IMR-90 (cell line): ENCODE measurements around the gene WSB2. TPM values are rescaled to one million over a fixed set of nuclear protein-coding genes. Genes with fewer than 3 reads are reported as not detected.

Experiments
- ATAC-seq: fragments of 200-7000 bp; cut with Tn5 transposase; 2 replicates; pipeline ENCODE4 v1.9.1; 2020; ENCODE audit warnings: low read depth, mild to moderate bottlenecking, moderate library complexity
- BruUV-seq: library from RNA; stranded (reverse); fragments of 400-500 nt; replicated peaks from 2 replicates; lab custom pipeline; 2021; lab: Mats Ljungman, UMichigan
- CTCF ChIA-PET: fragments of 300-600 bp; formaldehyde crosslinking; extraction: SDS; loops from one replicate; lab custom pipeline; 2021; ENCODE audit warnings: antibody characterized with exemption; lab: Yijun Ruan, JAX
- POLR2A ChIA-PET: fragments of 300-600 bp; sonication (Branson Sonifier 250); formaldehyde crosslinking; loops from one replicate; lab custom pipeline; 2022; ENCODE audit warnings: antibody characterized with exemption; ENCODE audit not compliant: unreplicated experiment; lab: Charles Lee
- DNase-seq: peaks from one replicate; pipeline ENCODE4 v3.0.0; 2013
- H2AFZ ChIP-seq: replicated peaks from 2 replicates; pipeline ENCODE3; 2013; ENCODE audit warnings: low read length, mild to moderate bottlenecking; ENCODE audit not compliant: poor library complexity
- H2AK5ac ChIP-seq: 2 replicates; pipeline ENCODE4 v1.6.1; 2013; ENCODE audit warnings: low read depth, low read length, inconsistent platforms
- H2AK9ac ChIP-seq: replicated peaks from 2 replicates; pipeline ENCODE3; 2013; ENCODE audit warnings: mild to moderate bottlenecking, low read depth, low read length, moderate library complexity; ENCODE audit not compliant: poor library complexity
- H2BK120ac ChIP-seq: 2 replicates; pipeline ENCODE4 v1.6.1; 2013; ENCODE audit warnings: low read depth, low read length, inconsistent platforms
- H2BK15ac ChIP-seq: 3 replicates; pipeline ENCODE4 v1.6.1; 2013; ENCODE audit warnings: low read depth, low read length, inconsistent platforms
- H2BK20ac ChIP-seq: 2 replicates; pipeline ENCODE4 v1.6.1; 2013; ENCODE audit warnings: low read depth, mild to moderate bottlenecking, inconsistent platforms, low read length, moderate library complexity
- H2BK5ac ChIP-seq: 2 replicates; pipeline ENCODE4 v1.6.1; 2013; ENCODE audit warnings: mild to moderate bottlenecking, low read depth, low read length, inconsistent platforms; ENCODE audit not compliant: poor library complexity, severe bottlenecking
- H3K14ac ChIP-seq: replicated peaks from 2 replicates; pipeline ENCODE4 v1.6.1; 2013; ENCODE audit warnings: low read depth, low read length, inconsistent platforms
- H3K18ac ChIP-seq: 2 replicates; pipeline ENCODE4 v1.6.1; 2013; ENCODE audit warnings: low read depth, low read length, control low read depth
- H3K23ac ChIP-seq: 2 replicates; pipeline ENCODE4 v1.6.1; 2013; ENCODE audit warnings: low read depth, low read length, inconsistent platforms
- H3K27ac ChIP-seq: 2 replicates; pipeline ENCODE4 v1.5.1; 2013; ENCODE audit warnings: mild to moderate bottlenecking, control low read depth, low read length; ENCODE audit not compliant: insufficient read depth
- H3K27me3 ChIP-seq: 2 replicates; pipeline ENCODE4 v1.6.1; 2013; ENCODE audit warnings: low read length; ENCODE audit not compliant: control insufficient read depth, insufficient read depth
- H3K36me3 ChIP-seq: 2 replicates; pipeline ENCODE4 v1.6.1; 2013; ENCODE audit warnings: low read length, mixed read lengths; ENCODE audit not compliant: control insufficient read depth, insufficient read depth
- H3K4ac ChIP-seq: 2 replicates; pipeline ENCODE4 v1.6.1; 2013; ENCODE audit warnings: low read depth, low read length, inconsistent platforms
- H3K4me1 ChIP-seq: 2 replicates; pipeline ENCODE4 v1.6.1; 2013; ENCODE audit warnings: low read length, mixed read lengths; ENCODE audit not compliant: control insufficient read depth, insufficient read depth
- H3K4me2 ChIP-seq: 2 replicates; pipeline ENCODE4 v1.6.1; 2013; ENCODE audit warnings: low read depth, mild to moderate bottlenecking, control low read depth, low read length, moderate library complexity
- H3K4me3 ChIP-seq: 2 replicates; pipeline ENCODE4 v1.5.1; 2013; ENCODE audit warnings: low read depth, mild to moderate bottlenecking, control low read depth, low read length, moderate library complexity; ENCODE audit not compliant: insufficient read depth
- H3K56ac ChIP-seq: 2 replicates; pipeline ENCODE4 v1.6.1; 2013; ENCODE audit warnings: low read length, inconsistent platforms; ENCODE audit not compliant: insufficient read depth; ENCODE audit errors: extremely low read depth
- H3K79me1 ChIP-seq, 2 experiments: 2 replicates each; pipeline ENCODE4 v1.6.1; 2013; ENCODE audit warnings: low read length in 2 of 2, inconsistent platforms in 1 of 2, low read depth in 1 of 2
- H3K9ac ChIP-seq: 2 replicates; pipeline ENCODE4 v1.6.1; 2013; ENCODE audit warnings: low read depth, low read length, control low read depth
- H3K9me1 ChIP-seq: 2 replicates; pipeline ENCODE4 v1.6.1; 2013; ENCODE audit warnings: low read length, inconsistent platforms; ENCODE audit not compliant: insufficient read depth
- H3K9me3 ChIP-seq: 2 replicates; pipeline ENCODE4 v1.6.1; 2013; ENCODE audit warnings: low read length; ENCODE audit not compliant: control insufficient read depth, insufficient read depth
- H4K20me1 ChIP-seq: 2 replicates; pipeline ENCODE4 v1.6.1; 2013; ENCODE audit warnings: low read length, inconsistent platforms; ENCODE audit not compliant: insufficient read depth
- H4K5ac ChIP-seq: 2 replicates; pipeline ENCODE4 v1.6.1; 2013; ENCODE audit warnings: mild to moderate bottlenecking, low read depth, low read length, control low read depth
- H4K8ac ChIP-seq, 2 experiments: 2 replicates each; pipeline ENCODE4 v1.6.1; 2013; ENCODE audit warnings: low read depth in 2 of 2, low read length in 2 of 2, control low read depth in 1 of 2, inconsistent platforms in 1 of 2
- H4K91ac ChIP-seq: 2 replicates; pipeline ENCODE4 v1.6.1; 2013; ENCODE audit warnings: low read depth, low read length, inconsistent platforms; ENCODE audit not compliant: insufficient read depth
- BHLHE40 ChIP-seq: fragments of 150-350 bp; IDR thresholded peaks from 2 replicates; pipeline ENCODE4 v1.6.1; 2016; ENCODE audit warnings: mild to moderate bottlenecking, low read depth, low read length
- CEBPB ChIP-seq: IDR thresholded peaks from 2 replicates; pipeline ENCODE4 v1.6.1; 2012; ENCODE audit warnings: low read depth, low read length, improper control_type of control experiment
- CHD1 ChIP-seq: IDR thresholded peaks from 2 replicates; pipeline ENCODE4 v1.6.1; 2012; ENCODE audit warnings: low read depth, low read length, improper control_type of control experiment
- ELK1 ChIP-seq: fragments of 150-350 bp; IDR thresholded peaks from 2 replicates; pipeline ENCODE4 v1.6.1; 2016; ENCODE audit warnings: low read depth, mild to moderate bottlenecking, low read length, moderate library complexity, borderline replicate concordance
- FOS ChIP-seq: fragments of 150-350 bp; IDR thresholded peaks from 2 replicates; pipeline ENCODE4 v1.6.1; 2016; ENCODE audit warnings: low read depth, low read length
- MAFK ChIP-seq: IDR thresholded peaks from 2 replicates; pipeline ENCODE4 v1.6.1; 2012; ENCODE audit warnings: low read depth, low read length, improper control_type of control experiment
- MAZ ChIP-seq: IDR thresholded peaks from 2 replicates; pipeline ENCODE4 v1.6.1; 2012; ENCODE audit warnings: low read depth, mild to moderate bottlenecking, low read length, improper control_type of control experiment, moderate library complexity, borderline replicate concordance
- MXI1 ChIP-seq: IDR thresholded peaks from 2 replicates; pipeline ENCODE4 v1.6.1; 2012; ENCODE audit warnings: low read depth, mild to moderate bottlenecking, low read length, moderate library complexity, borderline replicate concordance
- NFE2L2 ChIP-seq: fragments of 150-350 bp; IDR thresholded peaks from 2 replicates; pipeline ENCODE4 v1.6.1; 2016; ENCODE audit warnings: low read depth, mild to moderate bottlenecking, low read length
- POLR2A ChIP-seq: IDR thresholded peaks from 2 replicates; pipeline ENCODE4 v1.6.1; 2012; ENCODE audit warnings: mild to moderate bottlenecking, low read depth, low read length
- RAD21 ChIP-seq: IDR thresholded peaks from 2 replicates; pipeline ENCODE4 v1.6.1; 2012; ENCODE audit warnings: low read length, improper control_type of control experiment
- RCOR1 ChIP-seq: IDR thresholded peaks from 2 replicates; pipeline ENCODE4 v1.6.1; 2012; ENCODE audit warnings: mild to moderate bottlenecking, low read length, improper control_type of control experiment; ENCODE audit not compliant: insufficient replicate concordance
- RFX5 ChIP-seq: IDR thresholded peaks from 2 replicates; pipeline ENCODE4 v1.8.0; 2012; ENCODE audit warnings: low read depth, mild to moderate bottlenecking, low read length, moderate library complexity
- SMC3 ChIP-seq: fragments of 150-350 bp; IDR thresholded peaks from 2 replicates; pipeline ENCODE4 v1.6.1; 2016; ENCODE audit warnings: low read depth, mild to moderate bottlenecking, antibody characterized with exemption, low read length, moderate library complexity
- WGBS, 2 experiments: methylation state at CpG; one replicate each; pipeline versions ENCODE4 v1.1.5 to v1.1.7; 2013; ENCODE audit warnings: missing lambda C conversion rate in 2 of 2; ENCODE audit not compliant: insufficient read length in 1 of 2; ENCODE audit errors: extremely low coverage in 2 of 2; 5-methylcytosine and 5-hydroxymethylcytosine counted together
- dilution Hi-C: fragments of 300-500 bp; cut with HindIII; formaldehyde crosslinking; loops from one replicate; pipeline ENCODE4 v1.14.3; 2018; ENCODE audit warnings: low sequenced_read_pairs; ENCODE audit not compliant: unreplicated experiment
- in situ Hi-C: fragments of 300-500 bp; cut with MboI; formaldehyde crosslinking; loops from 3 replicates; pipeline ENCODE4 v1.14.3; 2019; ENCODE audit warnings: low sequenced_read_pairs, inconsistent platforms, mixed read lengths
- intact Hi-C: fragments of 100-400 bp; cut with micrococcal nuclease; formaldehyde crosslinking; loops from 2 replicates; pipeline ENCODE4 v1.10.0; 2022
- polyA plus RNA-seq, 3 experiments: library from polyadenylated mRNA; depleted of rRNA; stranded (reverse); fragments of >200 nt; gene quantifications; 2 replicates each; pipeline ENCODE4 v1.2.3, GENCODE V29; 2012; ENCODE audit warnings: low replicate concordance in 1 of 3
- total RNA-seq: library from RNA; depleted of rRNA; stranded (reverse); fragments of >200 nt; gene quantifications from 2 replicates; pipeline ENCODE4 v1.2.3, GENCODE V29; 2012
- TF ChIP-seq, protein P1 (sequence below): conservative IDR thresholded peaks from 2 replicates; pipeline ENCODE4 v1.5.1; 2012; ENCODE audit warnings: mild to moderate bottlenecking, low read depth, low read length, improper control_type of control experiment
- TF ChIP-seq, protein P2 (sequence below): fragments of 150-350 bp; IDR thresholded peaks from 2 replicates; pipeline ENCODE4 v1.6.1; 2017; ENCODE audit warnings: mild to moderate bottlenecking, antibody characterized with exemption, low read length, low read depth

WSB2 gene
- total and polyA plus RNA-seq, 2 of the 4 experiments (the other 2 are of a cell fraction) = 92.8 to 180 TPM

GRCh38 chr12:117998719-117999118 is 62.3 kb downstream of the WSB2 start:
- Histone ChIP-seq H3K27me3 (no peaks in the 10 kb centered on the region), H2BK120ac (no peak overlapping the region), H2AK5ac (no peak overlapping the region), H2BK15ac (no peak overlapping the region), H4K8ac (no peak overlapping the region), H3K9ac (no peak overlapping the region), H3K4me2 (no peak overlapping the region), H3K23ac (no peak overlapping the region), H3K18ac (no peak overlapping the region), H3K14ac (no peak overlapping the region), H2AK9ac (no peak overlapping the region), H3K36me3 (no peaks in the 10 kb centered on the region), H3K9me1 (no peaks in the 10 kb centered on the region), H4K91ac (no peak overlapping the region), H4K20me1 (no peaks in the 10 kb centered on the region), H3K27ac (no peak overlapping the region), H3K4me1 (no peaks in the 10 kb centered on the region), H2BK20ac (no peak overlapping the region), H2AFZ (no peak overlapping the region), H3K4me3 (no peak overlapping the region), H3K56ac (no peak overlapping the region), H3K4ac (no peak overlapping the region), H3K79me1 (no peaks in the 10 kb centered on the region), H2BK5ac (no peak overlapping the region), H4K5ac (no peak overlapping the region), H3K9me3 (no peaks in the 10 kb centered on the region)
- no TSS peak for BruUV-seq
- TF ChIP-seq RFX5 (no peak), MXI1 (no peak), NFE2L2 (no peak), SMC3 (no peak), RCOR1 (no peak), MAFK (no peak), CEBPB (no peak), ELK1 (no peak), CHD1 (no peak), BHLHE40 (no peak), RAD21 (no peak), MAZ (no peak), FOS (no peak), POLR2A (no peak)
- TF ChIP-seq, protein P1, sequence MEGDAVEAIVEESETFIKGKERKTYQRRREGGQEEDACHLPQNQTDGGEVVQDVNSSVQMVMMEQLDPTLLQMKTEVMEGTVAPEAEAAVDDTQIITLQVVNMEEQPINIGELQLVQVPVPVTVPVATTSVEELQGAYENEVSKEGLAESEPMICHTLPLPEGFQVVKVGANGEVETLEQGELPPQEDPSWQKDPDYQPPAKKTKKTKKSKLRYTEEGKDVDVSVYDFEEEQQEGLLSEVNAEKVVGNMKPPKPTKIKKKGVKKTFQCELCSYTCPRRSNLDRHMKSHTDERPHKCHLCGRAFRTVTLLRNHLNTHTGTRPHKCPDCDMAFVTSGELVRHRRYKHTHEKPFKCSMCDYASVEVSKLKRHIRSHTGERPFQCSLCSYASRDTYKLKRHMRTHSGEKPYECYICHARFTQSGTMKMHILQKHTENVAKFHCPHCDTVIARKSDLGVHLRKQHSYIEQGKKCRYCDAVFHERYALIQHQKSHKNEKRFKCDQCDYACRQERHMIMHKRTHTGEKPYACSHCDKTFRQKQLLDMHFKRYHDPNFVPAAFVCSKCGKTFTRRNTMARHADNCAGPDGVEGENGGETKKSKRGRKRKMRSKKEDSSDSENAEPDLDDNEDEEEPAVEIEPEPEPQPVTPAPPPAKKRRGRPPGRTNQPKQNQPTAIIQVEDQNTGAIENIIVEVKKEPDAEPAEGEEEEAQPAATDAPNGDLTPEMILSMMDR = no peak
- TF ChIP-seq, protein P2, sequence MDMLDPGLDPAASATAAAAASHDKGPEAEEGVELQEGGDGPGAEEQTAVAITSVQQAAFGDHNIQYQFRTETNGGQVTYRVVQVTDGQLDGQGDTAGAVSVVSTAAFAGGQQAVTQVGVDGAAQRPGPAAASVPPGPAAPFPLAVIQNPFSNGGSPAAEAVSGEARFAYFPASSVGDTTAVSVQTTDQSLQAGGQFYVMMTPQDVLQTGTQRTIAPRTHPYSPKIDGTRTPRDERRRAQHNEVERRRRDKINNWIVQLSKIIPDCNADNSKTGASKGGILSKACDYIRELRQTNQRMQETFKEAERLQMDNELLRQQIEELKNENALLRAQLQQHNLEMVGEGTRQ = no peak
- dilution Hi-C loops = no loop called here
- ChIA-PET POLR2A (no interaction called here), CTCF (no interaction called here)
- in situ Hi-C loops = no loop called here
- intact Hi-C loops = no loop called here
- no peak for DNase-seq
- no CpG with 5 or more reads among the region's 2 CpGs for WGBS, 2 experiments
- no peak for ATAC-seq
